ENCODE results near the gene SMIM5. TPM values are rescaled to one million over a fixed set of nuclear protein-coding genes. Genes with fewer than 3 reads are reported as not detected.

The SMIM5 gene
- total and polyA plus RNA-seq, 9 of the 15 experiments (the other 6 are each of a cell fraction or from before 2014, with no cell fraction given): 0.08 TPM; not detected in 8

DNA sequence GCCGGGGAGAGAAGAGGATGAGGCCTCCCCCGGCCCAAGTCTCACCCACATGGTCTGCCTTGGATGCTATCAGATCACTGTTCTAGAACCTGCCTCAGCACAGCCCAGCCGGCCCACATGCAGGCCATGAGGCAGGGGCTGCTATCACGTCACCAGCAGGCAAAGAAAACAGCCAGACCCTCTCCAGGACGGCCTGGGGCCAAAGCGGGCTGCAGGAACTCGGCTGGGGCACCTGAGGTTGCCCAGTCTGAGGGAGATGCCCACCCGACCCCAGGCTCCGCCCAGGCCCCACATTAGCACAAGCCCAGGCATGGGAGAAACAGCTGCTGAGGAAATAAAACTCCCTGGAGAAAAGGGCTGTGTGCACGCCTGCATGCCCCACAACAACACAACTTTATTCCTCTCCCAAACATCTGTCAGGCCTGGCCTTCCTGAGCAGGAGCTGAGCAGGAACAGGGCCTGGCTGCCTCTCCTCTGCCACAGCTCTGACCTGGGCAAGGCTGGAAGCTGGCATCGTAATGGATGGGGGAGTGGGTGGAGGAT is 6.7 kb upstream of the SMIM5 start:
- 65% methylated on average over 11 of the region's 11 CpGs for WGBS (ENCODE audit: insufficient coverage, low coverage, missing lambda C conversion rate)
- no peak overlapping the region for H3K27ac ChIP-seq (ENCODE audit: extremely low read depth, low read depth, low read length)
- ATAC-seq (no peak), DNase-seq (ENCODE audit: extremely low read depth in 1 of 4, low spot score in 3 of 4) (no peak), FAIRE-seq (no peak)
- in situ Hi-C loops (cut with MboI): no loop called here
- H2AFZ ChIP-seq (ENCODE audit: low read depth, low read length): no peak overlapping the region
- intact Hi-C loops (cut with micrococcal nuclease): no loop called here
- H4K20me1 ChIP-seq (replicated peaks; ENCODE audit: control insufficient read depth, insufficient read depth, low read length): peaks cover 13% of the 10 kb centered on the region
- H3K4me2 ChIP-seq (ENCODE audit: insufficient read depth, low read length): no peak overlapping the region
- no peak for TF ChIP-seq SRSF9 (IDR thresholded peaks at IDR 0.05; ENCODE audit: borderline replicate concordance, low read depth, low read length)
- no peak for TF ChIP-seq NELFE (IDR thresholded peaks at IDR 0.05; ENCODE audit: insufficient read depth, insufficient read length)
- TF ChIP-seq, protein P1, sequence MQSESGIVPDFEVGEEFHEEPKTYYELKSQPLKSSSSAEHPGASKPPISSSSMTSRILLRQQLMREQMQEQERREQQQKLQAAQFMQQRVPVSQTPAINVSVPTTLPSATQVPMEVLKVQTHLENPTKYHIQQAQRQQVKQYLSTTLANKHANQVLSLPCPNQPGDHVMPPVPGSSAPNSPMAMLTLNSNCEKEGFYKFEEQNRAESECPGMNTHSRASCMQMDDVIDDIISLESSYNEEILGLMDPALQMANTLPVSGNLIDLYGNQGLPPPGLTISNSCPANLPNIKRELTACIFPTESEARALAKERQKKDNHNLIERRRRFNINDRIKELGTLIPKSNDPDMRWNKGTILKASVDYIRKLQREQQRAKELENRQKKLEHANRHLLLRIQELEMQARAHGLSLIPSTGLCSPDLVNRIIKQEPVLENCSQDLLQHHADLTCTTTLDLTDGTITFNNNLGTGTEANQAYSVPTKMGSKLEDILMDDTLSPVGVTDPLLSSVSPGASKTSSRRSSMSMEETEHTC (IDR thresholded peaks at IDR 0.05): no peak
- no peak for TF ChIP-seq U2AF1 (optimal IDR thresholded peaks at IDR 0.05; ENCODE audit: low read depth, low read length)
- TF ChIP-seq MTF1 (CRISPR knock-in tag; IDR thresholded peaks at IDR 0.05; ENCODE audit: borderline replicate concordance): no peak
- no peak for TF ChIP-seq HNRNPLL (IDR thresholded peaks at IDR 0.05; ENCODE audit: low read depth, low read length, poor library complexity, severe bottlenecking)
- no peak overlapping the region for H3K4me3 ChIP-seq
- H3K36me3 ChIP-seq (ENCODE audit: control insufficient read depth, insufficient read depth, low read length): peaks cover 4% of the 10 kb centered on the region; the same call in 2 of the 3 replicates
- H3K27me3 ChIP-seq (ENCODE audit: control insufficient read depth in 2 of 2, insufficient read depth in 2 of 2, low read length in 2 of 2): peaks cover 0 to 11% of the 10 kb centered on the region in 2 experiments; a peak in 2 of 5 replicates
- H3K9me3 ChIP-seq (replicated peaks; ENCODE audit: control insufficient read depth, insufficient read depth, low read depth, low read length): no peaks in the 10 kb centered on the region
- no TSS peak for BruUV-seq (replicated peaks)
- ChIA-PET CTCF (ENCODE audit: low intra/inter-chr PET ratio) (interaction anchor here (0.7 to 1.1 kb wide), 2 partner anchors 39 to 835 kb away, joined by 3 read pairs; partner anchors contain the start of gene MYO15B), POLR2A (interaction anchor here (0.6 kb wide), 2 partner anchors 11 to 532 kb away, joined by 3 to 5 read pairs; no protein-coding TSS in a partner anchor)
- H3K4me1 ChIP-seq (replicated peaks in 1 of 2; ENCODE audit: control insufficient read depth in 2 of 2, insufficient read depth in 2 of 2, low read length in 2 of 2): peaks cover 6 to 68% of the 10 kb centered on the region in 2 experiments; a peak in 4 of 5 replicates
- no peaks in the 10 kb centered on the region for H3K9me1 ChIP-seq (ENCODE audit: control insufficient read depth, insufficient read depth, low read length)
- H3K9ac ChIP-seq (ENCODE audit: insufficient read depth in 1 of 2, low read depth in 2 of 2, low read length in 2 of 2): peak overlapping the region in 1 of 2 experiments; percentile 19; a peak in 1 of 4 replicates
- no peaks in the 10 kb centered on the region for H3K79me2 ChIP-seq (ENCODE audit: control insufficient read depth, insufficient read depth, low read length)
